ENCODE results near the gene LLGL2. TPM values are rescaled to one million over a fixed set of nuclear protein-coding genes. Genes with fewer than 3 reads are reported as not detected.

LLGL2 gene
- total RNA-seq, 1 donor from 2014 or later, result 44.5 TPM

DNA sequence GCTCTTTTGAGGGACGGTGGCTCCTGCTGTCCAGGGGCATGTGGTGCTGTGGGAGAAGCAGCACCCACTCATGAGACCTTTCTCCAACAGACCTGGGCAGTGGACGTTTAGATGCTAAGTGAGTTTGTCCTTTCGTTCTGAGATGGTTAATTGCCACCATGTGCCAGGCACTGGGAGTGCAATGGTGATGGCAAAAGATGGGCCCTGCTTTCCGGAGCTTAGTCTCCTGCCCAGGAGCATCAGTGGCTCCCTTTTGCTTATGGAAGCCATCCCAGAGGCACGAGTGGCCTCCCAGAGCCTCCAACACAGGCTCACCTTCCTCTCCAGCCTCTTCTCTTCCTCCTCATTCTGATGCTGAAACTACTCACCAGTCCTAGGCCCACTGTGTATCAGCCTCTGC is 38.5 kb upstream of the LLGL2 start:
- H3K4me3 ChIP-seq (ENCODE audit: low read depth, low read length), result no peak overlapping the region
- DNase-seq (ENCODE audit: low read depth) (no peak), FAIRE-seq (no peak)
- no peaks in the 10 kb centered on the region for H3K27me3 ChIP-seq (ENCODE audit: control insufficient read depth, insufficient read depth, low read length)
- TF ChIP-seq, protein P1, sequence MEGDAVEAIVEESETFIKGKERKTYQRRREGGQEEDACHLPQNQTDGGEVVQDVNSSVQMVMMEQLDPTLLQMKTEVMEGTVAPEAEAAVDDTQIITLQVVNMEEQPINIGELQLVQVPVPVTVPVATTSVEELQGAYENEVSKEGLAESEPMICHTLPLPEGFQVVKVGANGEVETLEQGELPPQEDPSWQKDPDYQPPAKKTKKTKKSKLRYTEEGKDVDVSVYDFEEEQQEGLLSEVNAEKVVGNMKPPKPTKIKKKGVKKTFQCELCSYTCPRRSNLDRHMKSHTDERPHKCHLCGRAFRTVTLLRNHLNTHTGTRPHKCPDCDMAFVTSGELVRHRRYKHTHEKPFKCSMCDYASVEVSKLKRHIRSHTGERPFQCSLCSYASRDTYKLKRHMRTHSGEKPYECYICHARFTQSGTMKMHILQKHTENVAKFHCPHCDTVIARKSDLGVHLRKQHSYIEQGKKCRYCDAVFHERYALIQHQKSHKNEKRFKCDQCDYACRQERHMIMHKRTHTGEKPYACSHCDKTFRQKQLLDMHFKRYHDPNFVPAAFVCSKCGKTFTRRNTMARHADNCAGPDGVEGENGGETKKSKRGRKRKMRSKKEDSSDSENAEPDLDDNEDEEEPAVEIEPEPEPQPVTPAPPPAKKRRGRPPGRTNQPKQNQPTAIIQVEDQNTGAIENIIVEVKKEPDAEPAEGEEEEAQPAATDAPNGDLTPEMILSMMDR (IDR thresholded peaks at IDR 0.05; ENCODE audit: insufficient read depth, low read length, severe bottlenecking), result no peak
- H3K36me3 ChIP-seq (ENCODE audit: control insufficient read depth, insufficient read depth, low read length), result peaks cover 4% of the 10 kb centered on the region

DNA sequence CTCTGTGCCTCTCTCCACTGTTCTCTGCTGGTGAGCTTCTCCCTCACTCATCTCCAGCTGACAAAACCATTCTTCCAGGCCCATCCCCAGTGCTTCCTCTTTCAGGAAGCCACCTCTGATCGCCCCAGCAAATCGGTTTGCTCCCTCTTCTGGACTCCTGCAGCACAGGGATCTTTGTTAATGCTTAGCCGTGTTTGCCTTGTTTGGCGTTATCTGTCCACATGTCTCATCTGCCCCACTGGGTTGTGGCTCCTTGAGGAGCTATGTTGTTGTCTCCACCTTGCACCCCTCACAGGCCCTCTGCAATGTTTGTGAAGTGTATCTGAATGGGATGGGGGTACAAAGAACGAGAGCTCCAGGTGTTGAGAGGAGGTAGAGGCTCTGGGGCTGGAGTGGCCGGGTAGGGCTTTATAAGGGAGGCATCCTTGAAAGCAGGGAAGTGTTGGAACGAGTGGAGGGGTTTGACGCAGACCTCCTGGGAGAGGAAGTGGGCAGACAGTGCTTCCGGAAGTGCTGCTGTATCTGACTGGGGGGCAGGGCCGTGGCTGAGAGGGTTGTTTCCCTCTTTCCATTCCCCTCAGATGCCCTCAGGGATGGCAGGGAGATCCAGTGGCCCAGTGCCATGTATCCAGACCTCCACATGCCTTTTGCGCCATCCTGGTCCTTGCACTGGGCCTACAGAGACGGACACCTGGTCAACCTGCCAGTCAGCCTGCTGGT is 38.0 kb upstream of the LLGL2 start:
- Histone ChIP-seq H3K4me3 (ENCODE audit: low read depth, low read length) (no peak overlapping the region), H3K36me3 (ENCODE audit: control insufficient read depth, insufficient read depth, low read length) (peaks cover 7% of the 10 kb centered on the region), H3K27me3 (ENCODE audit: control insufficient read depth, insufficient read depth, low read length) (no peaks in the 10 kb centered on the region)
- FAIRE-seq (peak; percentile 84), DNase-seq (ENCODE audit: low read depth) (no peak)
- TF ChIP-seq, protein P1 (IDR thresholded peaks at IDR 0.05; ENCODE audit: insufficient read depth, low read length, severe bottlenecking), result no peak

DNA sequence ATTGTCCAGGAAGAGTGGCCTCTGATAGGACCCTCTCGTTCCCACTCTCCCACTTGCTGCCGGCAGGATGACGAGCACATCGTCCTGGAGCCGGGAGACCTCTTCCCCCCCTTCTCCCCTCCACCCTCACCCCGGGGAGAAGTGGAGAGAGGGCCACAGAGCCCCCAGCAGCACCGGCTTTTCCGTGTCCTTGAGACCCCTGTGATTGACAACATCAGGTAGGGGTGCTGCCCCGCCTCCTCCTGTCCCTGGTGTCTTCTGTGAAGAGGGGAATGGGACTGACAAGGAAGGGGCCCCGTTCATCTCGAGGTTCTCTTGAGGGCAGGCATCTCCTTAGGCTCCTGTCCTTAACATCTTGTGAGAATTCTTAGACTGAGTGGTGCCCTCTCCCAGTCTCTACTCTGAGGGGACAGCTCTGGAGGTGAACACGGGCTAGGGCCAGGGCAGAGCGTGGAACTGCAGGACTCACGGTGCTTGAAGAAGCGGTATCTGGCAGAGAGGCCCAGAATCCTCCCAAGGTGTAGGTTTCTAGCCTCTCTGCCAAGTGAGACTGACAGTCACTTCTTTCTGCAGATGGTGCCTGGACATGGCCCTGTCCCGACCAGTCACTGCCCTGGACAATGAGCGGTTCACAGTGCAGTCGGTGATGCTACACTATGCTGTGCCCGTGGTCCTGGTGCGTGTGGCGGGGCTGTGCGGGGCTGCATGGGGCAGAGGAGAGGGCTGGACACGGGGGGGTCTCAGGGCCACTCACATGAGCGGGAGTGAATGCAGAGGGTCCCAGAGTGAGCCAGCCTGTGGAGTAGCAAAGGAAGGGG is 36.6 kb upstream of the LLGL2 start:
- DNase-seq (ENCODE audit: low read depth), result no peak
- H3K4me3 ChIP-seq (ENCODE audit: low read depth, low read length), result no peak overlapping the region
- FAIRE-seq, result peak; percentile 75

DNA sequence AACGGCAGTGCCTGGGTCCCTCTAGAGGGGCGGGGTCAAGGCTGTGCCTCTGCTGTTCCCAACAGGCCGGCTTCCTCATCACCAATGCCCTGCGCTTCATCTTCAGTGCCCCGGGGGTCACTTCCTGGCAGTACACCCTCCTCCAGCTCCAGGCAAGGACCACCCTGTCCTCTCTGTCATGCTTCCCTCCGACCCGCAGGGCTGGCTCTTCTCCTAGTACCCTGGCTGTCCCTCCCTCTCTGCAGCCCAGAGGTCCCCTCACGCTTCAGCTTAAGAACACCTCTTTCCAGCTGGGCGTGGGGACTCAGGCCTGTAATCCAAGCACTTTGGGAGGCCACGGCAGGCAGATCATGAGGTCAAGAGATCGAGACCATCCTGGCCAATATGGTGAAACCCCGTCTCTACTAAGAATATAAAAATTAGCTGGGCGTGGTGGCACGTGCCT is 36.0 kb upstream of the LLGL2 start:
- peaks cover 7% of the 10 kb centered on the region for H3K36me3 ChIP-seq (ENCODE audit: control insufficient read depth, insufficient read depth, low read length)
- TF ChIP-seq, protein P1 (IDR thresholded peaks at IDR 0.05; ENCODE audit: insufficient read depth, low read length, severe bottlenecking), result no peak
- no peak overlapping the region for H3K4me3 ChIP-seq (ENCODE audit: low read depth, low read length)
- DNase-seq (ENCODE audit: low read depth) (no peak), FAIRE-seq (no peak)
- H3K27me3 ChIP-seq (ENCODE audit: control insufficient read depth, insufficient read depth, low read length), result no peaks in the 10 kb centered on the region

More for the DNA sequence above, 36.6 kb upstream of the LLGL2 start:
- TF ChIP-seq, protein P1 (IDR thresholded peaks at IDR 0.05; ENCODE audit: insufficient read depth, low read length, severe bottlenecking), result no peak
- H3K27me3 ChIP-seq (ENCODE audit: control insufficient read depth, insufficient read depth, low read length), result no peaks in the 10 kb centered on the region
- H3K36me3 ChIP-seq (ENCODE audit: control insufficient read depth, insufficient read depth, low read length), result peaks cover 7% of the 10 kb centered on the region

DNA sequence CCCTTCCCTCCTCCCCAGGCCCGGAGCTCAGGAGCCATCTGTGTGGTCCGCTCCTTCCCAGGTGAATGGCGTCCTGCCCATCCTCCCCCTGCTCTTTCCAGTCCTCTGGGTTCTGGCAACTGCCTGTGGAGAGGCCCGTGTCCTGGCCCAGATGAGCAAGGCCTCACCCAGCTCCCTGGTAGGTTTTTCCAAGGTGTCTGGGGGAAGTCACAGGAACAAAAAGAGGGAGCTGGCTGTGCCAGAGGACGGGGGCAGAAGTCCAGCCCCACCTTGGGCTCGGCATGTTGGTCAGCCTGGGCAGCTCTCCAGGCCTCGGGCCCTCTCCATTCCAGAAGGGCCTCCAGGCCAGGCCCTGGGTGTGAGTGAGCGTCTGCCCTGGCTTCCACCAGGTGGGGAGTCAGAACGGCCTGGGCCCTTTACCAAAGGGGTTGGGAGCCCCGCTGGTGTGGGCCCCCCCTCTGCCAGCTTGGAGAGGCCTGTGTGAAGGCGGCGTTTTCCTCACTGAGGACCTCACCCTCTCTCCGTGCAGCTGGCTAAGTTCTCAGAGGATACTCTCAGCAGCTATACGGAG is 35.2 kb upstream of the LLGL2 start:
- H3K36me3 ChIP-seq (ENCODE audit: control insufficient read depth, insufficient read depth, low read length), result peaks cover 8% of the 10 kb centered on the region

More for the DNA sequence above, 35.2 kb upstream of the LLGL2 start:
- H3K4me3 ChIP-seq (ENCODE audit: low read depth, low read length), result no peak overlapping the region
- TF ChIP-seq, protein P1 (IDR thresholded peaks at IDR 0.05; ENCODE audit: insufficient read depth, low read length, severe bottlenecking), result no peak
- H3K27me3 ChIP-seq (ENCODE audit: control insufficient read depth, insufficient read depth, low read length), result no peaks in the 10 kb centered on the region
- FAIRE-seq, result no peak
- DNase-seq (ENCODE audit: low read depth), result no peak
